Measurements from ENCODE around the gene TRMT2A.

- TF ChIP-seq EP300 (IDR thresholded peaks at IDR 0.05) (no peak), CTCF (IDR thresholded peaks at IDR 0.05) (no peak)
Observed at GRCh38 chr22:20102203-20102780, 14.7 kb downstream of the TRMT2A start.
